B cell (primary cell): ENCODE results near the gene TRIM2.
"Not testable (repeated sequence)": the region's sequence is repeated elsewhere in the genome, so short reads cannot be mapped to it uniquely, and the experiment has no call there.

ENCODE experiments used
- CTCF ChIP-seq: fragments of 200-600 bp; IDR thresholded peaks from one replicate; pipeline ENCODE4 v1.8.0; 2022; ENCODE audit warnings: antibody characterized with exemption, mild to moderate bottlenecking
- EZH2 ChIP-seq: IDR thresholded peaks from 2 replicates; pipeline ENCODE4 v1.6.1; 2012; ENCODE audit warnings: borderline replicate concordance, low read depth, mild to moderate bottlenecking, moderate library complexity, low read length; ENCODE audit not compliant: insufficient read depth, poor library complexity, severe bottlenecking

- not testable (repeated sequence) for TF ChIP-seq CTCF, EZH2
Measured at GRCh38 chr4:153165236-153165635, 39.0 kb upstream of the TRIM2 start.
